DMS53 (cell line): ENCODE measurements around the gene SMYD4.
A peak's percentile ranks its signal among the peaks of the same experiment; 100 is the strongest.
"Not testable (repeated sequence)": the region's sequence is repeated elsewhere in the genome, so short reads cannot be mapped to it uniquely, and the experiment has no call there.

Experiments
- DNase-seq: peaks from one replicate; lab custom pipeline; 2025; lab: John Stamatoyannopoulos, UW

The SMYD4 gene

GRCh38 chr17:1783271-1783670 lies 46.4 kb downstream of the SMYD4 start:
- DNase-seq, result no peak

- no peak for DNase-seq
These were observed 47.5 kb downstream of the SMYD4 start for GRCh38 chr17:1782171-1782567.

GRCh38 chr17:1779571-1780131 lies 50.1 kb downstream of the SMYD4 start:
- DNase-seq, result no peak

GRCh38 chr17:1776857-1777256 lies 52.8 kb downstream of the SMYD4 start:
- no peak for DNase-seq

- DNase-seq, result no peak
These were observed 53.4 kb downstream of the SMYD4 start for GRCh38 chr17:1776328-1776727.

- no peak for DNase-seq
These were observed 55.1 kb downstream of the SMYD4 start for GRCh38 chr17:1774390-1775176.

- no peak for DNase-seq
These were observed 56.0 kb downstream of the SMYD4 start for GRCh38 chr17:1773696-1774181.

- not testable (repeated sequence) for DNase-seq
These were observed 56.6 kb downstream of the SMYD4 start for GRCh38 chr17:1773000-1773695.

- DNase-seq, result peak; percentile 52
These were observed 59.8 kb downstream of the SMYD4 start for GRCh38 chr17:1769822-1770477.

- DNase-seq, result no peak
These were observed 62.3 kb downstream of the SMYD4 start for GRCh38 chr17:1767358-1767757.

- DNase-seq, result no peak
These were observed 63.1 kb downstream of the SMYD4 start for GRCh38 chr17:1766382-1767135.

- no peak for DNase-seq
These were observed 64.1 kb downstream of the SMYD4 start for GRCh38 chr17:1765576-1765975.

GRCh38 chr17:1764705-1765104 lies 65.0 kb downstream of the SMYD4 start:
- not testable (repeated sequence) for DNase-seq

- no peak for DNase-seq
These were observed 65.4 kb downstream of the SMYD4 start for GRCh38 chr17:1764284-1764683.

- peak; percentile 18 for DNase-seq
These were observed 66.5 kb downstream of the SMYD4 start for GRCh38 chr17:1762901-1763898.

GRCh38 chr17:1762233-1762900 lies 67.3 kb downstream of the SMYD4 start:
- DNase-seq, result peak; percentile 54

GRCh38 chr17:1759529-1759928 lies 70.2 kb downstream of the SMYD4 start:
- DNase-seq, result peak; percentile 35

GRCh38 chr17:1758807-1759206 lies 70.9 kb downstream of the SMYD4 start:
- no peak for DNase-seq

- peak; percentile 20 for DNase-seq
These were observed 73.9 kb downstream of the SMYD4 start for GRCh38 chr17:1755827-1756262.
